HEK293 (cell line): ENCODE data around the gene FLNA.

Experiments used
- CTCF ChIA-PET: fragments of 350-600 bp; formaldehyde crosslinking; extraction: SDS; loops from one replicate; lab custom pipeline; 2021; ENCODE audit warnings: antibody characterized with exemption; lab: Yijun Ruan, JAX
- POLR2A ChIA-PET: fragments of 300-600 bp; formaldehyde crosslinking; extraction: SDS; loops from one replicate; lab custom pipeline; 2020; ENCODE audit warnings: antibody characterized with exemption, inconsistent platforms; lab: Yijun Ruan, JAX
- H3K27ac ChIP-seq: fragments of 200-500 bp; sonication (Bioruptor generic); 2 replicates; pipeline ENCODE4 v1.5.1; 2014; ENCODE audit warnings: low read depth, low read length, control low read depth, inconsistent platforms; ENCODE audit errors: extremely low read depth
- H3K36me3 ChIP-seq, 2 experiments: fragments of 200-500 bp in 1 of 2; sonication (Bioruptor generic) in 1 of 2; 1 replicate in 1 of 2; 2 replicates in 1 of 2; pipeline ENCODE4 v1.5.1; 2014 to 2017; ENCODE audit warnings: inconsistent platforms in 2 of 2, low read length in 2 of 2; ENCODE audit not compliant: control insufficient read depth in 2 of 2, insufficient read depth in 1 of 2
- H3K4me1 ChIP-seq: fragments of 200-500 bp; sonication (Bioruptor generic); 2 replicates; pipeline ENCODE4 v1.5.1; 2014; ENCODE audit warnings: mild to moderate bottlenecking, low read length, inconsistent platforms; ENCODE audit not compliant: control insufficient read depth, insufficient read depth
- H3K4me3 ChIP-seq: 2 replicates; pipeline ENCODE4 v1.5.1; 2011; ENCODE audit warnings: low read depth, mild to moderate bottlenecking, control low read depth, low read length, moderate library complexity
- H3K9me3 ChIP-seq: fragments of 200-500 bp; sonication (Bioruptor generic); 2 replicates; pipeline ENCODE4 v1.5.1; 2014; ENCODE audit warnings: low read depth, low read length, inconsistent platforms; ENCODE audit not compliant: control insufficient read depth, insufficient read depth
- GFI1B ChIP-seq: fragments of 450-650 bp; formaldehyde crosslinking; IDR thresholded peaks from 2 replicates; pipeline ENCODE4 v1.5.1; 2016; ENCODE audit warnings: missing biosample characterization, missing genetic modification characterization
- INSM2 ChIP-seq: fragments of 450-650 bp; formaldehyde crosslinking; IDR thresholded peaks from 2 replicates; pipeline ENCODE4 v1.5.1; 2016; ENCODE audit warnings: missing biosample characterization, missing genetic modification characterization
- PRDM4 ChIP-seq: fragments of 450-650 bp; formaldehyde crosslinking; IDR thresholded peaks from 2 replicates; pipeline ENCODE4 v1.5.1; 2017; ENCODE audit warnings: missing biosample characterization, missing genetic modification characterization
- ZNF112 ChIP-seq: fragments of 450-650 bp; formaldehyde crosslinking; IDR thresholded peaks from 2 replicates; pipeline ENCODE4 v1.5.0; 2017; ENCODE audit warnings: missing biosample characterization, missing genetic modification characterization
- ZNF133 ChIP-seq: fragments of 450-650 bp; formaldehyde crosslinking; IDR thresholded peaks from 2 replicates; pipeline ENCODE4 v1.5.1; 2016; ENCODE audit warnings: missing biosample characterization, missing genetic modification characterization
- ZNF146 ChIP-seq: fragments of 450-650 bp; formaldehyde crosslinking; IDR thresholded peaks from 2 replicates; pipeline ENCODE4 v1.5.1; 2016; ENCODE audit warnings: missing biosample characterization, missing genetic modification characterization
- ZNF19 ChIP-seq: fragments of 450-650 bp; formaldehyde crosslinking; IDR thresholded peaks from 2 replicates; pipeline ENCODE4; 2016; ENCODE audit warnings: missing biosample characterization, missing genetic modification characterization, low read depth
- ZNF544 ChIP-seq: fragments of 450-650 bp; formaldehyde crosslinking; IDR thresholded peaks from 2 replicates; pipeline ENCODE4 v1.5.0; 2017; ENCODE audit warnings: missing biosample characterization, missing genetic modification characterization
- ZNF560 ChIP-seq: fragments of 450-650 bp; formaldehyde crosslinking; IDR thresholded peaks from 2 replicates; pipeline ENCODE4 v1.5.1; 2017; ENCODE audit warnings: missing biosample characterization, missing genetic modification characterization, borderline replicate concordance
- ZNF654 ChIP-seq: fragments of 450-650 bp; formaldehyde crosslinking; IDR thresholded peaks from 2 replicates; pipeline ENCODE4 v1.5.1; 2016; ENCODE audit warnings: low read depth, missing biosample characterization, missing genetic modification characterization
- ZNF660 ChIP-seq: fragments of 450-650 bp; IDR thresholded peaks from 2 replicates; pipeline ENCODE4 v1.5.1; 2018; ENCODE audit warnings: missing biosample characterization, mild to moderate bottlenecking, missing genetic modification characterization
- TF ChIP-seq, protein P1 (sequence below): fragments of 450-650 bp; formaldehyde crosslinking; IDR thresholded peaks from 2 replicates; pipeline ENCODE4 v1.5.1; 2016; ENCODE audit warnings: missing biosample characterization, missing genetic modification characterization
- TF ChIP-seq, protein P2 (sequence below): fragments of 450-650 bp; formaldehyde crosslinking; IDR thresholded peaks from 2 replicates; pipeline ENCODE4 v1.5.1; 2017; ENCODE audit warnings: missing biosample characterization, mild to moderate bottlenecking, missing genetic modification characterization, moderate library complexity
- TF ChIP-seq, protein P3 (sequence below): fragments of 450-650 bp; formaldehyde crosslinking; IDR thresholded peaks from 2 replicates; pipeline ENCODE4 v1.5.1; 2017; ENCODE audit warnings: missing biosample characterization, missing genetic modification characterization
- TF ChIP-seq, protein P4 (sequence below): fragments of 450-650 bp; formaldehyde crosslinking; IDR thresholded peaks from 2 replicates; pipeline ENCODE4 v1.5.1; 2016; ENCODE audit warnings: missing biosample characterization, missing genetic modification characterization, borderline replicate concordance
- TF ChIP-seq, protein P5 (sequence below): fragments of 450-650 bp; formaldehyde crosslinking; IDR thresholded peaks from 2 replicates; pipeline ENCODE4 v1.5.1; 2016; ENCODE audit warnings: missing biosample characterization, missing genetic modification characterization, low read depth

The FLNA gene

GRCh38 chrX:154315416-154315815, 59.0 kb downstream of the FLNA start (continued):
- TF ChIP-seq PRDM4, result no peak
- no peak for TF ChIP-seq ZNF146 (tag by site-specific recombination)
- TF ChIP-seq, protein P1, sequence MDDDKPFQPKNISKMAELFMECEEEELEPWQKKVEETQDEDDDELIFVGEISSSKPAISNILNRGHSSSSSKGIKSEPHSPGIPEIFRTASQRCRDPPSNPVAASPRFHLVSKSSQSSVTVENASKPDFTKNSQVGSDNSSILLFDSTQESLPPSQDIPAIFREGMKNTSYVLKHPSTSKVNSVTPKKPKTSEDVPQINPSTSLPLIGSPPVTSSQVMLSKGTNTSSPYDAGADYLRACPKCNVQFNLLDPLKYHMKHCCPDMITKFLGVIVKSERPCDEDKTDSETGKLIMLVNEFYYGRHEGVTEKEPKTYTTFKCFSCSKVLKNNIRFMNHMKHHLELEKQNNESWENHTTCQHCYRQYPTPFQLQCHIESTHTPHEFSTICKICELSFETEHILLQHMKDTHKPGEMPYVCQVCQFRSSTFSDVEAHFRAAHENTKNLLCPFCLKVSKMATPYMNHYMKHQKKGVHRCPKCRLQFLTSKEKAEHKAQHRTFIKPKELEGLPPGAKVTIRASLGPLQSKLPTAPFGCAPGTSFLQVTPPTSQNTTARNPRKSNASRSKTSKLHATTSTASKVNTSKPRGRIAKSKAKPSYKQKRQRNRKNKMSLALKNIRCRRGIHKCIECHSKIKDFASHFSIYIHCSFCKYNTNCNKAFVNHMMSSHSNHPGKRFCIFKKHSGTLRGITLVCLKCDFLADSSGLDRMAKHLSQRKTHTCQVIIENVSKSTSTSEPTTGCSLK, result no peak
- no peak for TF ChIP-seq ZNF112
- no peak for TF ChIP-seq ZNF560
- no peak for TF ChIP-seq ZNF544

DNA sequence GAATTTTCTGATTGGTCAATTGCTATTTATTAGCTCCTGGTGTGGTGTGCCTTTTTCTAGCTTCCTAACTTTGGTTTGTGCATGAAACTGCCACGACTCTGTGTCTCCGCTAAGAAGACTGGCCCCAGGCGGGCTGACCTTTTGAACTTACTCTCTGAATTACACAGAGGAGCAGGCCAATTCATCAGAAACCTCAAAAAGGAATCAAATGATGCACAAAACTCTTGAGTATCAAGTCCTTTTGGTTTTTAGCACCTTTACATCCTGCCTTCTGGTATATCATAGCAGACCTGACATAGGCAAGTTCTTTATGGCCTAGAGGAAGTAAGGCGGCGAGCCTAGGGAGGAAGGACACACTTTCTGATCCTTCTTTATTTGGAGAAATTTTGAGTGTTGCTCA, 61.3 kb downstream of the FLNA start:
- Histone ChIP-seq H3K4me3 (no peak overlapping the region), H3K9me3 (no peaks in the 10 kb centered on the region), H3K36me3 (no peaks in the 10 kb centered on the region), H3K4me1 (no peaks in the 10 kb centered on the region), H3K27ac (no peak overlapping the region)
- CTCF ChIA-PET, result interaction anchor here (0.6 to 1.4 kb wide), 3 partner anchors 10 to 299 kb away, joined by 3 to 4 read pairs (median 3); no protein-coding TSS in a partner anchor
- POLR2A ChIA-PET, result no interaction called here
- TF ChIP-seq ZNF133, result no peak
- TF ChIP-seq GFI1B (tag by site-specific recombination), result no peak
- TF ChIP-seq, protein P2, sequence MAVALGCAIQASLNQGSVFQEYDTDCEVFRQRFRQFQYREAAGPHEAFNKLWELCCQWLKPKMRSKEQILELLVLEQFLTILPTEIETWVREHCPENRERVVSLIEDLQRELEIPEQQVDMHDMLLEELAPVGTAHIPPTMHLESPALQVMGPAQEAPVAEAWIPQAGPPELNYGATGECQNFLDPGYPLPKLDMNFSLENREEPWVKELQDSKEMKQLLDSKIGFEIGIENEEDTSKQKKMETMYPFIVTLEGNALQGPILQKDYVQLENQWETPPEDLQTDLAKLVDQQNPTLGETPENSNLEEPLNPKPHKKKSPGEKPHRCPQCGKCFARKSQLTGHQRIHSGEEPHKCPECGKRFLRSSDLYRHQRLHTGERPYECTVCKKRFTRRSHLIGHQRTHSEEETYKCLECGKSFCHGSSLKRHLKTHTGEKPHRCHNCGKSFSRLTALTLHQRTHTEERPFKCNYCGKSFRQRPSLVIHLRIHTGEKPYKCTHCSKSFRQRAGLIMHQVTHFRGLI (tag by site-specific recombination), result no peak
- no peak for TF ChIP-seq ZNF660 (tag by site-specific recombination)
- TF ChIP-seq, protein P3, sequence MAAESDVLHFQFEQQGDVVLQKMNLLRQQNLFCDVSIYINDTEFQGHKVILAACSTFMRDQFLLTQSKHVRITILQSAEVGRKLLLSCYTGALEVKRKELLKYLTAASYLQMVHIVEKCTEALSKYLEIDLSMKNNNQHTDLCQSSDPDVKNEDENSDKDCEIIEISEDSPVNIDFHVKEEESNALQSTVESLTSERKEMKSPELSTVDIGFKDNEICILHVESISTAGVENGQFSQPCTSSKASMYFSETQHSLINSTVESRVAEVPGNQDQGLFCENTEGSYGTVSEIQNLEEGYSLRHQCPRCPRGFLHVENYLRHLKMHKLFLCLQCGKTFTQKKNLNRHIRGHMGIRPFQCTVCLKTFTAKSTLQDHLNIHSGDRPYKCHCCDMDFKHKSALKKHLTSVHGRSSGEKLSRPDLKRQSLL (tag by site-specific recombination), result no peak
- no peak for TF ChIP-seq ZNF654 (tag by site-specific recombination)
- TF ChIP-seq, protein P4, sequence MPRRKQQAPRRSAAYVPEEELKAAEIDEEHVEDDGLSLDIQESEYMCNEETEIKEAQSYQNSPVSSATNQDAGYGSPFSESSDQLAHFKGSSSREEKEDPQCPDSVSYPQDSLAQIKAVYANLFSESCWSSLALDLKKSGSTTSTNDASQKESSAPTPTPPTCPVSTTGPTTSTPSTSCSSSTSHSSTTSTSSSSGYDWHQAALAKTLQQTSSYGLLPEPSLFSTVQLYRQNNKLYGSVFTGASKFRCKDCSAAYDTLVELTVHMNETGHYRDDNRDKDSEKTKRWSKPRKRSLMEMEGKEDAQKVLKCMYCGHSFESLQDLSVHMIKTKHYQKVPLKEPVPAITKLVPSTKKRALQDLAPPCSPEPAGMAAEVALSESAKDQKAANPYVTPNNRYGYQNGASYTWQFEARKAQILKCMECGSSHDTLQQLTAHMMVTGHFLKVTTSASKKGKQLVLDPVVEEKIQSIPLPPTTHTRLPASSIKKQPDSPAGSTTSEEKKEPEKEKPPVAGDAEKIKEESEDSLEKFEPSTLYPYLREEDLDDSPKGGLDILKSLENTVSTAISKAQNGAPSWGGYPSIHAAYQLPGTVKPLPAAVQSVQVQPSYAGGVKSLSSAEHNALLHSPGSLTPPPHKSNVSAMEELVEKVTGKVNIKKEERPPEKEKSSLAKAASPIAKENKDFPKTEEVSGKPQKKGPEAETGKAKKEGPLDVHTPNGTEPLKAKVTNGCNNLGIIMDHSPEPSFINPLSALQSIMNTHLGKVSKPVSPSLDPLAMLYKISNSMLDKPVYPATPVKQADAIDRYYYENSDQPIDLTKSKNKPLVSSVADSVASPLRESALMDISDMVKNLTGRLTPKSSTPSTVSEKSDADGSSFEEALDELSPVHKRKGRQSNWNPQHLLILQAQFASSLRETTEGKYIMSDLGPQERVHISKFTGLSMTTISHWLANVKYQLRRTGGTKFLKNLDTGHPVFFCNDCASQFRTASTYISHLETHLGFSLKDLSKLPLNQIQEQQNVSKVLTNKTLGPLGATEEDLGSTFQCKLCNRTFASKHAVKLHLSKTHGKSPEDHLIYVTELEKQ (tag by site-specific recombination), result no peak
- TF ChIP-seq ZNF19, result no peak
- no peak for TF ChIP-seq INSM2 (tag by site-specific recombination)
- TF ChIP-seq PRDM4, result no peak
- TF ChIP-seq, protein P5, sequence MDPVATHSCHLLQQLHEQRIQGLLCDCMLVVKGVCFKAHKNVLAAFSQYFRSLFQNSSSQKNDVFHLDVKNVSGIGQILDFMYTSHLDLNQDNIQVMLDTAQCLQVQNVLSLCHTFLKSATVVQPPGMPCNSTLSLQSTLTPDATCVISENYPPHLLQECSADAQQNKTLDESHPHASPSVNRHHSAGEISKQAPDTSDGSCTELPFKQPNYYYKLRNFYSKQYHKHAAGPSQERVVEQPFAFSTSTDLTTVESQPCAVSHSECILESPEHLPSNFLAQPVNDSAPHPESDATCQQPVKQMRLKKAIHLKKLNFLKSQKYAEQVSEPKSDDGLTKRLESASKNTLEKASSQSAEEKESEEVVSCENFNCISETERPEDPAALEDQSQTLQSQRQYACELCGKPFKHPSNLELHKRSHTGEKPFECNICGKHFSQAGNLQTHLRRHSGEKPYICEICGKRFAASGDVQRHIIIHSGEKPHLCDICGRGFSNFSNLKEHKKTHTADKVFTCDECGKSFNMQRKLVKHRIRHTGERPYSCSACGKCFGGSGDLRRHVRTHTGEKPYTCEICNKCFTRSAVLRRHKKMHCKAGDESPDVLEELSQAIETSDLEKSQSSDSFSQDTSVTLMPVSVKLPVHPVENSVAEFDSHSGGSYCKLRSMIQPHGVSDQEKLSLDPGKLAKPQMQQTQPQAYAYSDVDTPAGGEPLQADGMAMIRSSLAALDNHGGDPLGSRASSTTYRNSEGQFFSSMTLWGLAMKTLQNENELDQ (tag by site-specific recombination), result no peak
